ENCODE results near the gene RNLS.

DNA sequence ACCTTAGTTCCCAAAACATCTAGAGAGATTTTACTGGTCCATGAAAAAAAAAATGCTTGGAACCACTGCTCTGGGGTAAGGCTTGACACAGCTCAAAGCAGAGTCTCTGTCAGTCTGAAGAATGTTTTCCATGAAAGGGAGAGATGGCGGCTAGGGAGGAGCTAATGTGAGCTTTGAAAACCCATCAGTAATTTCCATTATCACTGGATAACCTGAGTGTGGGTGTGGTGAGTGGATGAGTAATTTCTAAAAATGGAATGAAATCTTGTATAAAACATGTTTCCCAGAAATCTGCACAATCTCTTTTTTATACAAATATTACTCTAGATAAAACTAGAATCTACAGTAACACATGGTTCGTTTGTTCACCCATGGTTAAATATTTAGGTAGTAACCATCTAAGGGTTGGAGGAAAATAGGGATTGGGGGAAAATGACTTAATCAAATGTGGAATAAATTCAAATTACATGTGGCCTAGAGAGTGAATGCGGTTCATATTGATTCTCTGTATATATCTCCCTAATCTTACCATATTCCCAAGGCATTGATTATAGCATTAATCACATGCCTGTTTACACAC, 289.4 kb downstream of the RNLS start:
- no peak for TF ChIP-seq CTCF (IDR thresholded peaks at IDR 0.05)
- no peak for TF ChIP-seq POLR2A (IDR thresholded peaks at IDR 0.05)
